Posterior vena cava (tissue), 2 donors: ENCODE measurements around the gene SNTG2. TPM values are rescaled to one million over a fixed set of nuclear protein-coding genes. Genes with fewer than 3 reads are reported as not detected.

ENCODE experiments used
- DNase-seq: peaks from one replicate; pipeline ENCODE4 v3.0.0-alpha.2; 2020; ENCODE audit warnings: low spot score
- intact Hi-C, 2 donors: fragments of 100-400 bp; cut with DNase I; formaldehyde crosslinking; loops; one replicate each; pipeline versions ENCODE4 v1.14.1 to v1.14.2; 2022 to 2023
- total RNA-seq, 2 donors: library from RNA; stranded (reverse); fragmentation: NEBNext Ultra II Directional; extraction: Animal tissue kit (Norgen Biotek cat#: 25700); gene quantifications; one replicate each; pipeline ENCODE4 v1.2.1, GENCODE V29; 2021
- donor health status: DM: yes; HTN: yes; CAD: no.
- donor health status: DM: yes; HTN: yes; CAD: no.

SNTG2 gene
- total RNA-seq, 2 donors from 2014 or later = 5.2 to 6.2 TPM

GRCh38 chr2:1309507-1309906 lies 358.9 kb downstream of the SNTG2 start:
- DNase-seq = no peak
- intact Hi-C loops = no loop called here

GRCh38 chr2:1310202-1310601 lies 359.6 kb downstream of the SNTG2 start:
- intact Hi-C loops = no loop called here
- no peak for DNase-seq

GRCh38 chr2:1310866-1311265 lies 360.2 kb downstream of the SNTG2 start:
- no peak for DNase-seq
- intact Hi-C loops = no loop called here

- no peak for DNase-seq
- intact Hi-C loops = no loop called here
Measured at GRCh38 chr2:1313240-1313924, 362.7 kb downstream of the SNTG2 start.

- intact Hi-C loops = no loop called here
- DNase-seq = no peak
Measured at GRCh38 chr2:1314254-1314653, 363.6 kb downstream of the SNTG2 start.

- no peak for DNase-seq
- intact Hi-C loops = no loop called here
Measured at GRCh38 chr2:1318366-1319009, 367.8 kb downstream of the SNTG2 start.

- intact Hi-C loops = no loop called here
Measured at GRCh38 chr2:1319393-1319792, 368.7 kb downstream of the SNTG2 start.

GRCh38 chr2:1321321-1321720 lies 370.7 kb downstream of the SNTG2 start:
- intact Hi-C loops = loop anchor here in 1 of 2 donors (10.0 kb wide), 1 partner anchor 687 kb away; no protein-coding TSS in a partner anchor

More at GRCh38 chr2:1319393-1319792, 368.7 kb downstream of the SNTG2 start:
- no peak for DNase-seq

GRCh38 chr2:1324884-1325283 lies 374.2 kb downstream of the SNTG2 start:
- DNase-seq = no peak
- intact Hi-C loops = loop anchor here in 1 of 2 donors (10.0 kb wide), 1 partner anchor 690 kb away; no protein-coding TSS in a partner anchor

More at GRCh38 chr2:1321321-1321720, 370.7 kb downstream of the SNTG2 start:
- no peak for DNase-seq

GRCh38 chr2:1328684-1329083 lies 378.0 kb downstream of the SNTG2 start:
- intact Hi-C loops = loop anchor here in 1 of 2 donors (10.0 kb wide), 1 partner anchor 694 kb away; no protein-coding TSS in a partner anchor
- DNase-seq = no peak

- no peak for DNase-seq
- intact Hi-C loops = no loop called here
Measured at GRCh38 chr2:1339388-1340140, 388.9 kb downstream of the SNTG2 start.

GRCh38 chr2:1340141-1340512 lies 389.5 kb downstream of the SNTG2 start:
- no peak for DNase-seq
- intact Hi-C loops = no loop called here

- intact Hi-C loops = no loop called here
- no peak for DNase-seq
Measured at GRCh38 chr2:1341404-1342120, 390.9 kb downstream of the SNTG2 start.

- no peak for DNase-seq
- intact Hi-C loops = no loop called here
Measured at GRCh38 chr2:1348789-1349188, 398.1 kb downstream of the SNTG2 start.

- no peak for DNase-seq
- intact Hi-C loops = no loop called here
Measured at GRCh38 chr2:1350111-1350510, 399.5 kb downstream of the SNTG2 start.

- intact Hi-C loops = no loop called here
- DNase-seq = no peak
Measured at GRCh38 chr2:1353124-1353523, 402.5 kb downstream of the SNTG2 start.

- no peak for DNase-seq
- intact Hi-C loops = no loop called here
Measured at GRCh38 chr2:1353543-1353942, 402.9 kb downstream of the SNTG2 start.

GRCh38 chr2:1360144-1360543 lies 409.5 kb downstream of the SNTG2 start:
- intact Hi-C loops = no loop called here
- no peak for DNase-seq

- no peak for DNase-seq
- intact Hi-C loops = no loop called here
Measured at GRCh38 chr2:1360557-1361250, 410.1 kb downstream of the SNTG2 start.
